SK-N-SH treated with all-trans-retinoic acid at 6 μM for 48 hours (cell line): ENCODE data around the gene ARHGAP22.

Experiments
- ESRRG ChIP-seq: fragments of 250-450 bp; sonication (Bioruptor Pico); IDR thresholded peaks from 2 replicates; pipeline ENCODE4 v1.6.1; 2021; ENCODE audit warnings: mild to moderate bottlenecking
- RARB ChIP-seq: fragments of 250-450 bp; sonication (Bioruptor Pico); IDR thresholded peaks from 2 replicates; pipeline ENCODE4 v1.8.0; 2021; ENCODE audit warnings: mild to moderate bottlenecking, moderate library complexity
- SNAI2 ChIP-seq: fragments of 250-450 bp; sonication (Bioruptor Pico); IDR thresholded peaks from 2 replicates; pipeline ENCODE4 v1.5.0; 2020; ENCODE audit warnings: mild to moderate bottlenecking, moderate library complexity
- ZFP3 ChIP-seq: fragments of 250-450 bp; sonication (Bioruptor Pico); IDR thresholded peaks from 2 replicates; pipeline ENCODE4 v1.5.0; 2020; ENCODE audit warnings: mild to moderate bottlenecking, moderate library complexity
- ZFP30 ChIP-seq: fragments of 450-650 bp; formaldehyde crosslinking; IDR thresholded peaks from 2 replicates; pipeline ENCODE4 v1.5.0; 2022; ENCODE audit warnings: mild to moderate bottlenecking, moderate library complexity
- ZNF565 ChIP-seq: fragments of 450-650 bp; formaldehyde crosslinking; conservative IDR thresholded peaks from 2 replicates; pipeline ENCODE4 v1.5.0; 2020; ENCODE audit warnings: low read depth, mild to moderate bottlenecking, moderate library complexity
- TF ChIP-seq, protein P1 (sequence below): fragments of 250-450 bp; sonication (Bioruptor Pico); IDR thresholded peaks from 2 replicates; pipeline ENCODE4 v1.5.1; 2021; ENCODE audit warnings: mild to moderate bottlenecking, moderate library complexity

- TF ChIP-seq ZFP3 (CRISPR knock-in tag) (no peak), RARB (no peak), ESRRG (CRISPR knock-in tag) (no peak), SNAI2 (CRISPR knock-in tag) (no peak), ZNF565 (no peak), ZFP30 (no peak)
- TF ChIP-seq, protein P1, sequence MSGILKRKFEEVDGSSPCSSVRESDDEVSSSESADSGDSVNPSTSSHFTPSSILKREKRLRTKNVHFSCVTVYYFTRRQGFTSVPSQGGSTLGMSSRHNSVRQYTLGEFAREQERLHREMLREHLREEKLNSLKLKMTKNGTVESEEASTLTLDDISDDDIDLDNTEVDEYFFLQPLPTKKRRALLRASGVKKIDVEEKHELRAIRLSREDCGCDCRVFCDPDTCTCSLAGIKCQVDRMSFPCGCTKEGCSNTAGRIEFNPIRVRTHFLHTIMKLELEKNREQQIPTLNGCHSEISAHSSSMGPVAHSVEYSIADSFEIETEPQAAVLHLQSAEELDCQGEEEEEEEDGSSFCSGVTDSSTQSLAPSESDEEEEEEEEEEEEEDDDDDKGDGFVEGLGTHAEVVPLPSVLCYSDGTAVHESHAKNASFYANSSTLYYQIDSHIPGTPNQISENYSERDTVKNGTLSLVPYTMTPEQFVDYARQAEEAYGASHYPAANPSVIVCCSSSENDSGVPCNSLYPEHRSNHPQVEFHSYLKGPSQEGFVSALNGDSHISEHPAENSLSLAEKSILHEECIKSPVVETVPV, result no peak
These were observed 176.0 kb downstream of the ARHGAP22 start for GRCh38 chr10:48428896-48429295.
